Measurements from ENCODE around the gene NEK6.

GRCh38 chr9:124394596-124394995 is 136.8 kb downstream of the NEK6 start:
- no peak for TF ChIP-seq POLR2AphosphoS5 (IDR thresholded peaks at IDR 0.05; ENCODE audit: low read depth)
- no peak for TF ChIP-seq CTCF (IDR thresholded peaks at IDR 0.05; ENCODE audit: insufficient read depth, low read length)
- no peak for TF ChIP-seq REST (IDR thresholded peaks at IDR 0.05; ENCODE audit: insufficient replicate concordance, low read depth)
